GM12892 (cell line): Measurements from ENCODE around the gene TACC2.

Experiments
- POLR2A ChIP-seq: IDR thresholded peaks from 2 replicates; pipeline ENCODE4 v1.6.1; 2011; ENCODE audit warnings: low read depth, low read length, control low read depth
- TAF1 ChIP-seq: IDR thresholded peaks from 2 replicates; pipeline ENCODE4 v1.6.1; 2011; ENCODE audit warnings: low read depth, mild to moderate bottlenecking, control low read depth, low read length, borderline replicate concordance

GRCh38 chr10:121965996-121966395 lies 23.0 kb upstream of the TACC2 start:
- TF ChIP-seq POLR2A (no peak), TAF1 (no peak)
